HepG2 (cell line): ENCODE measurements around the gene PRM2. TPM values are rescaled to one million over a fixed set of nuclear protein-coding genes. Genes with fewer than 3 reads are reported as not detected.
A peak's percentile ranks its signal among the peaks of the same experiment; 100 is the strongest.

Experiments
- ATAC-seq: fragments of 200-7000 bp; cut with Tn5 transposase; 3 replicates; pipeline ENCODE4 v1.9.1; 2020; ENCODE audit warnings: mild to moderate bottlenecking, moderate library complexity
- BruUV-seq: library from RNA; stranded (reverse); fragments of 400-500 nt; replicated peaks from 2 replicates; lab custom pipeline; 2021; lab: Mats Ljungman, UMichigan
- CTCF ChIA-PET: fragments of 300-600 bp; formaldehyde crosslinking; extraction: SDS; loops from one replicate; lab custom pipeline; 2021; ENCODE audit warnings: low total read pairs, inconsistent platforms, low intra/inter-chr PET ratio; lab: Yijun Ruan, JAX
- POLR2A ChIA-PET: fragments of 350-600 bp; sonication (Branson Sonifier 250); formaldehyde crosslinking; loops from one replicate; lab custom pipeline; 2020; ENCODE audit warnings: antibody characterized with exemption, inconsistent platforms; lab: Yijun Ruan, JAX
- DNase-seq: peaks from one replicate; pipeline ENCODE4 v3.0.0-alpha.2; 2015; ENCODE audit warnings: low spot score
- FAIRE-seq: peaks from 3 replicates; lab custom pipeline; 2011; peaks lifted over from hg19 to GRCh38; lab: Jason Lieb, UNC
- H2AFZ ChIP-seq: one replicate; pipeline ENCODE4 v1.6.1; 2011; ENCODE audit warnings: low read length, inconsistent platforms
- H3K27ac ChIP-seq: fragments of 300-600 bp; 3 replicates; pipeline ENCODE4 v1.8.0; 2011; ENCODE audit warnings: mixed run types, mild to moderate bottlenecking, mixed read lengths, low read length, inconsistent platforms; ENCODE audit not compliant: insufficient read depth; ENCODE audit errors: extremely low read length
- H3K27me3 ChIP-seq, 2 experiments: fragments of 200-600 bp in 1 of 2; 2 replicates in 1 of 2; 3 replicates in 1 of 2; pipeline versions ENCODE4 v1.6.0 to v1.8.0; 2011; ENCODE audit warnings: low read length in 2 of 2, mild to moderate bottlenecking in 2 of 2, moderate library complexity in 2 of 2, inconsistent platforms in 1 of 2; ENCODE audit not compliant: insufficient read depth in 2 of 2, control insufficient read depth in 1 of 2
- H3K36me3 ChIP-seq, 2 experiments: fragments of 200-600 bp in 1 of 2; replicated peaks in 1 of 2; 2 replicates in 1 of 2; 3 replicates in 1 of 2; pipeline versions ENCODE4 v1.5.1 to v1.8.0; 2011; ENCODE audit warnings: low read length in 2 of 2, inconsistent platforms in 1 of 2; ENCODE audit not compliant: insufficient read depth in 2 of 2, control insufficient read depth in 1 of 2
- H3K4me1 ChIP-seq: 2 replicates; pipeline ENCODE4 v1.5.1; 2012; ENCODE audit warnings: low read length, inconsistent platforms; ENCODE audit not compliant: insufficient read depth
- H3K4me2 ChIP-seq: 2 replicates; pipeline ENCODE4 v1.6.0; 2011; ENCODE audit warnings: low read depth, low read length, inconsistent platforms
- H3K4me3 ChIP-seq, 3 experiments: fragments of 200-600 bp in 1 of 3; sonication (generic), shearing (Covaris generic) in 1 of 3; replicated peaks in 1 of 3; 2 replicates each; pipeline ENCODE4 v1.5.1; 2011 to 2016; ENCODE audit warnings: low read length in 3 of 3, inconsistent platforms in 2 of 3, low read depth in 2 of 3, mild to moderate bottlenecking in 2 of 3, control low read depth in 1 of 3, mixed read lengths in 1 of 3; ENCODE audit not compliant: insufficient read depth in 1 of 3
- H3K79me2 ChIP-seq: one replicate; pipeline ENCODE4 v1.6.1; 2011; ENCODE audit warnings: low read length, inconsistent platforms; ENCODE audit not compliant: insufficient read depth
- H3K9ac ChIP-seq: 2 replicates; pipeline ENCODE4 v1.6.0; 2011; ENCODE audit warnings: mild to moderate bottlenecking, low read depth, low read length, inconsistent platforms; ENCODE audit not compliant: insufficient read depth
- H3K9me3 ChIP-seq: 2 replicates; pipeline ENCODE4 v1.5.1; 2012; ENCODE audit warnings: mild to moderate bottlenecking, low read length
- H4K20me1 ChIP-seq: 2 replicates; pipeline ENCODE4 v1.6.0; 2011; ENCODE audit warnings: inconsistent platforms, mild to moderate bottlenecking, low read length, moderate library complexity; ENCODE audit not compliant: insufficient read depth
- SUZ12 ChIP-seq: fragments of 150-350 bp; IDR thresholded peaks from 2 replicates; pipeline ENCODE4 v1.6.1; 2014; ENCODE audit warnings: low read depth, low read length
- TBX3 ChIP-seq: fragments of 450-650 bp; IDR thresholded peaks from 2 replicates; pipeline ENCODE4 v1.6.1; 2017; ENCODE audit warnings: antibody characterized with exemption, mild to moderate bottlenecking, inconsistent platforms, borderline replicate concordance
- ZNF530 ChIP-seq: sonication (generic); formaldehyde crosslinking; IDR thresholded peaks from 2 replicates; pipeline ENCODE4 v1.5.0; 2020; ENCODE audit warnings: low read depth, mild to moderate bottlenecking, missing genetic modification reagents
- ZNF605 ChIP-seq: sonication (generic); formaldehyde crosslinking; IDR thresholded peaks from 2 replicates; pipeline ENCODE4 v1.8.0; 2022; ENCODE audit warnings: mild to moderate bottlenecking, missing genetic modification reagents
- WGBS: methylation state at CpG from one replicate; pipeline ENCODE4 v1.1.6; 2017; ENCODE audit warnings: low lambda C conversion rate; 5-methylcytosine and 5-hydroxymethylcytosine counted together
- in situ Hi-C: cut with HindIII; loops from 2 replicates; pipeline ENCODE4 v1.10.0; 2017; ENCODE audit warnings: low pct_unique_long_range_greater_than_20kb; ENCODE audit not compliant: extremely low pct_ligation_motif_present
- intact Hi-C: fragments of 100-400 bp; cut with micrococcal nuclease; formaldehyde crosslinking; loops from one replicate; pipeline ENCODE4 v1.10.0; 2022; ENCODE audit not compliant: unreplicated experiment
- polyA plus RNA-seq, 8 experiments: library from polyadenylated mRNA; depleted of rRNA in 3 of 8; stranded (reverse) in 7 of 8; unstranded in 1 of 8; fragments of >200 nt; fragmentation: Illumina TruSeq in 4 of 8; extraction: Trizol in 4 of 8; gene quantifications; 2 replicates each; pipeline versions ENCODE4 v1.2.1 to v1.2.3, GENCODE V29; 2011 to 2016; ENCODE audit warnings: low read depth in 4 of 8, missing spikeins in 1 of 8, mixed read lengths in 1 of 8; ENCODE audit not compliant: insufficient read depth in 1 of 8
- total RNA-seq, 5 experiments: library from RNA; depleted of rRNA; stranded (reverse); fragments of >200 nt; fragmentation: Illumina TruSeq; extraction: Trizol; gene quantifications; 2 replicates each; pipeline ENCODE4 v1.2.3, GENCODE V29; 2016; ENCODE audit warnings: low read depth in 1 of 5
- TF ChIP-seq, protein P1 (sequence below): sonication (generic); formaldehyde crosslinking; IDR thresholded peaks from 2 replicates; pipeline ENCODE4 v1.5.0; 2020; ENCODE audit warnings: mild to moderate bottlenecking, missing genetic modification reagents

The PRM2 gene
- total and polyA plus RNA-seq, 2 of the 13 experiments (the other 11 are each of a cell fraction or from before 2014, with no cell fraction given), result 0.54 TPM; not detected in 1

- ChIA-PET POLR2A (interaction anchor here (1.5 to 1.8 kb wide), 2 partner anchors 9 to 13 kb away, joined by 5 to 7 read pairs; partner anchors contain the start of gene SOCS1), CTCF (no interaction called here)
- Histone ChIP-seq H3K36me3 (no peaks in the 10 kb centered on the region), H3K9ac (no peak overlapping the region), H3K4me2 (peak overlapping the region; percentile 8; the same call in 1 of the 2 replicates), H3K4me1 (peaks cover 39% of the 10 kb centered on the region)
- FAIRE-seq, result no peak
- BruUV-seq, result no TSS peak
- TF ChIP-seq TBX3 (0 out of 2 replicates have a peak, but pooled peaks have one; percentile 9), ZNF530 (CRISPR knock-in tag) (no peak), ZNF605 (CRISPR knock-in tag) (no peak)
- TF ChIP-seq, all 625 proteins: peak for 1
- Histone ChIP-seq H2AFZ (no peak overlapping the region), H3K79me2 (no peaks in the 10 kb centered on the region), H3K27me3 (peaks cover 1 to 28% of the 10 kb centered on the region in 2 experiments; a peak in 3 of 5 replicates), H3K27ac (no peak overlapping the region), H3K4me3 (no peak overlapping the region), H4K20me1 (no peaks in the 10 kb centered on the region), H3K9me3 (no peaks in the 10 kb centered on the region)
- in situ Hi-C loops (no loop called here), intact Hi-C loops (no loop called here)
- WGBS, result 52% methylated on average over 12 of the region's 12 CpGs
- DNase-seq, result no peak
- ATAC-seq, result no peak
Observed at GRCh38 chr16:11242658-11243057, 33.6 kb downstream of the PRM2 start.

- Histone ChIP-seq H2AFZ (no peak overlapping the region), H3K27ac (no peak overlapping the region), H4K20me1 (no peaks in the 10 kb centered on the region), H3K36me3 (no peaks in the 10 kb centered on the region), H3K4me2 (no peak overlapping the region), H3K27me3 (peaks cover 1 to 28% of the 10 kb centered on the region in 2 experiments; a peak in 3 of 5 replicates), H3K4me3 (no peak overlapping the region), H3K4me1 (peaks cover 39% of the 10 kb centered on the region), H3K9ac (no peak overlapping the region), H3K79me2 (no peaks in the 10 kb centered on the region), H3K9me3 (no peaks in the 10 kb centered on the region)
- 47% methylated on average over 5 of the region's 5 CpGs for WGBS
- FAIRE-seq (no peak), DNase-seq (no peak), ATAC-seq (no peak)
- BruUV-seq, result no TSS peak
- POLR2A ChIA-PET, result interaction anchor here (1.1 to 1.8 kb wide), 2 partner anchors 11 to 13 kb away, joined by 3 to 11 read pairs; partner anchors contain the start of gene SOCS1
- in situ Hi-C loops (no loop called here), intact Hi-C loops (no loop called here)
- CTCF ChIA-PET, result no interaction called here
- TF ChIP-seq SUZ12, result no peak
- TF ChIP-seq, protein P1, sequence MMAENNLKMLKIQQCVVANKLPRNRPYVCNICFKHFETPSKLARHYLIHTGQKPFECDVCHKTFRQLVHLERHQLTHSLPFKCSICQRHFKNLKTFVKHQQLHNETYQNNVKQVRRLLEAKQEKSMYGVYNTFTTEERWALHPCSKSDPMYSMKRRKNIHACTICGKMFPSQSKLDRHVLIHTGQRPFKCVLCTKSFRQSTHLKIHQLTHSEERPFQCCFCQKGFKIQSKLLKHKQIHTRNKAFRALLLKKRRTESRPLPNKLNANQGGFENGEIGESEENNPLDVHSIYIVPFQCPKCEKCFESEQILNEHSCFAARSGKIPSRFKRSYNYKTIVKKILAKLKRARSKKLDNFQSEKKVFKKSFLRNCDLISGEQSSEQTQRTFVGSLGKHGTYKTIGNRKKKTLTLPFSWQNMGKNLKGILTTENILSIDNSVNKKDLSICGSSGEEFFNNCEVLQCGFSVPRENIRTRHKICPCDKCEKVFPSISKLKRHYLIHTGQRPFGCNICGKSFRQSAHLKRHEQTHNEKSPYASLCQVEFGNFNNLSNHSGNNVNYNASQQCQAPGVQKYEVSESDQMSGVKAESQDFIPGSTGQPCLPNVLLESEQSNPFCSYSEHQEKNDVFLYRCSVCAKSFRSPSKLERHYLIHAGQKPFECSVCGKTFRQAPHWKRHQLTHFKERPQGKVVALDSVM (CRISPR knock-in tag), result peak; percentile 51
Observed at GRCh38 chr16:11241480-11242204, 34.6 kb downstream of the PRM2 start.
